GM23248 (cell line): Measurements from ENCODE around the gene TYW5. TPM values are rescaled to one million over a fixed set of nuclear protein-coding genes. Genes with fewer than 3 reads are reported as not detected.
"Not testable (repeated sequence)": the region's sequence is repeated elsewhere in the genome, so short reads cannot be mapped to it uniquely, and the experiment has no call there.

Experiments used
- DNase-seq: peaks from one replicate; pipeline ENCODE4 v3.0.0-alpha.2; 2015
- H2AFZ ChIP-seq: fragments of 200-600 bp; sonication (generic); 2 replicates; pipeline ENCODE4 v1.6.1; 2016; ENCODE audit warnings: antibody characterized with exemption
- H3F3A ChIP-seq: fragments of 200-600 bp; sonication (generic); 2 replicates; pipeline ENCODE4 v1.6.1; 2016; ENCODE audit warnings: mild to moderate bottlenecking, antibody characterized with exemption, mixed run types; ENCODE audit not compliant: insufficient read depth
- H3K27ac ChIP-seq: fragments of 200-600 bp; sonication (generic); 2 replicates; pipeline ENCODE4 v1.5.1; 2016; ENCODE audit warnings: mild to moderate bottlenecking
- H3K27me3 ChIP-seq: fragments of 200-600 bp; sonication (generic); replicated peaks from 2 replicates; pipeline ENCODE4 v1.6.1; 2016; ENCODE audit warnings: mild to moderate bottlenecking; ENCODE audit not compliant: insufficient read depth
- H3K36me3 ChIP-seq: fragments of 200-600 bp; sonication (generic); 2 replicates; pipeline ENCODE4 v1.6.1; 2016; ENCODE audit warnings: low read depth, mild to moderate bottlenecking
- H3K4me1 ChIP-seq: fragments of 200-600 bp; sonication (generic); 2 replicates; pipeline ENCODE4 v1.6.1; 2016; ENCODE audit warnings: mild to moderate bottlenecking; ENCODE audit not compliant: insufficient read depth
- H3K4me2 ChIP-seq: fragments of 200-600 bp; sonication (generic); one replicate; pipeline ENCODE4 v1.6.1; 2016; ENCODE audit warnings: mild to moderate bottlenecking; ENCODE audit not compliant: unreplicated experiment
- H3K4me3 ChIP-seq: fragments of 200-600 bp; sonication (generic); 2 replicates; pipeline ENCODE4 v1.5.1; 2016; ENCODE audit warnings: mild to moderate bottlenecking
- H3K79me2 ChIP-seq: fragments of 200-600 bp; sonication (generic); 2 replicates; pipeline ENCODE4 v1.6.1; 2016; ENCODE audit warnings: mild to moderate bottlenecking; ENCODE audit not compliant: insufficient read depth
- H3K9ac ChIP-seq: fragments of 200-600 bp; sonication (generic); 2 replicates; pipeline ENCODE4 v1.6.1; 2016; ENCODE audit warnings: mild to moderate bottlenecking
- H3K9me2 ChIP-seq: fragments of 200-600 bp; sonication (generic); 2 replicates; pipeline ENCODE4 v1.6.1; 2016; ENCODE audit warnings: mixed run types, mild to moderate bottlenecking, moderate library complexity; ENCODE audit not compliant: insufficient read depth
- H3K9me3 ChIP-seq: fragments of 200-600 bp; sonication (generic); one replicate; pipeline ENCODE4 v1.6.1; 2017; ENCODE audit warnings: low read depth
- H4K20me1 ChIP-seq: fragments of 200-600 bp; sonication (generic); 2 replicates; pipeline ENCODE4 v1.6.0; 2016; ENCODE audit not compliant: insufficient read depth
- EZH2 ChIP-seq: fragments of 200-600 bp; sonication (generic); IDR thresholded peaks from 2 replicates; pipeline ENCODE4 v1.6.1; 2018; ENCODE audit warnings: antibody characterized with exemption, mild to moderate bottlenecking; ENCODE audit not compliant: insufficient read depth, poor library complexity, severe bottlenecking
- EZH2phosphoT487 ChIP-seq: fragments of 200-600 bp; sonication (generic); IDR thresholded peaks from 2 replicates; pipeline ENCODE4 v1.6.1; 2018; ENCODE audit warnings: antibody characterized with exemption, moderate library complexity, mild to moderate bottlenecking, low read depth; ENCODE audit not compliant: insufficient read depth
- WGBS, 2 experiments: methylation state at CpG; one replicate each; pipeline ENCODE4 v1.1.6; 2015 to 2017; ENCODE audit warnings: low lambda C conversion rate in 2 of 2, low coverage in 1 of 2; ENCODE audit errors: missing lambda C conversion rate in 2 of 2; 5-methylcytosine and 5-hydroxymethylcytosine counted together
- in situ Hi-C: fragments of 300-500 bp; cut with MboI; formaldehyde crosslinking; loops from 2 replicates; pipeline ENCODE4 v1.15.0; 2020
- polyA plus RNA-seq: library from polyadenylated mRNA; unstranded; fragments of >200 nt; fragmentation: Nextera tagmentation; extraction: Ambion mirVana; gene quantifications from 2 replicates; pipeline ENCODE4 v1.2.1, GENCODE V29; 2016
- total RNA-seq: library from RNA; depleted of rRNA; stranded (reverse); fragments of >200 nt; shearing (Covaris generic); gene quantifications from 2 replicates; pipeline ENCODE4 v1.2.3, GENCODE V29; 2014

TYW5 gene
- total and polyA plus RNA-seq, 2 experiments from 2014 or later = 6.6 to 7.0 TPM

- no peaks in the 10 kb centered on the region for H4K20me1 ChIP-seq
- no peak overlapping the region for H3K27ac ChIP-seq
- in situ Hi-C loops = no loop called here
- WGBS, 2 experiments = 60 to 61% methylated on average over 2 of the region's 2 CpGs
- H3K9me3 ChIP-seq = no peaks in the 10 kb centered on the region
- peaks cover 25% of the 10 kb centered on the region; the same call in 1 of the 2 replicates for H3K4me1 ChIP-seq
- H3K36me3 ChIP-seq = peaks cover 16% of the 10 kb centered on the region; the same call in 1 of the 2 replicates
- TF ChIP-seq EZH2phosphoT487 (no peak), EZH2 (no peak)
- H3K27me3 ChIP-seq = no peaks in the 10 kb centered on the region
- no peaks in the 10 kb centered on the region for H3K9me2 ChIP-seq
- no peak overlapping the region for H2AFZ ChIP-seq
- H3K9ac ChIP-seq = no peak overlapping the region
- no peak for DNase-seq
- peaks cover 77% of the 10 kb centered on the region for H3K79me2 ChIP-seq
- H3F3A ChIP-seq = no peaks in the 10 kb centered on the region
- H3K4me3 ChIP-seq = 0 out of 2 replicates have a peak overlapping the region, but pooled peaks have one; percentile 48
- peak overlapping the region; percentile 32 for H3K4me2 ChIP-seq
These were observed 40.8 kb downstream of the TYW5 start for GRCh38 chr2:199914372-199914958.

DNA sequence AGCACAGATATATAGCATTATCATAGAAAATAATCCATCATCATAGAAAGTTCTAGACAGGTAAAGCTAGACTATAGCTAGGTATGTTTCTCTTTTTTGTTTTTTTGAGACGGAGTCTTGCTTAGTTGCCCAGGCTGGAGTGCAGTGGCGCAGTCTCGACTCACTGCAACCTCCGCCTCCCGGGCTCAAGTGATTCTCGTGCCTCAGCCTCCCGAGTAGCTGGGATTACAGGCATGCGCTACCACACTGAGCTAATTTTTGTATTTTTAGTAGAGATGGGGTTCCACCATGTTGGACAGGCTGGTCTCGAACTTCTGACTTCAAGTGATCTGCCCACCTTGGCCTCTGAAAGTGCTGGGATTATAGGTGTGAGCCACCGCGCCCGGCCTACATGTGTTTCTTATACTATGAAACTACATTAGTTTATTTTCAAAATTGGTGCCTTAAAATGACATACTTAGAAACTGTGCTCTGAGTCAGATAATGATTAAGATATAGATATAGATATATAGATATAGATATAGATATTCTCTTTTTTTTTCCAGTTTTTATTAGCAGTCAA is 42.7 kb downstream of the TYW5 start:
- H3F3A ChIP-seq, H4K20me1 ChIP-seq, H3K36me3 ChIP-seq, H3K27me3 ChIP-seq, H3K9me3 ChIP-seq, H2AFZ ChIP-seq, DNase-seq, H3K27ac ChIP-seq, H3K9me2 ChIP-seq, in situ Hi-C loops: not testable (repeated sequence)
- H3K79me2 ChIP-seq = peaks cover 59% of the 10 kb centered on the region
- H3K4me1 ChIP-seq = peaks cover 25% of the 10 kb centered on the region; the same call in 1 of the 2 replicates
- 83 to 86% methylated on average over 12 of the region's 12 CpGs for WGBS, 2 experiments
- H3K4me3 ChIP-seq = peak overlapping the region; percentile 94
- peak overlapping the region; percentile 82 for H3K4me2 ChIP-seq
- peak overlapping the region; percentile 96 for H3K9ac ChIP-seq

DNA sequence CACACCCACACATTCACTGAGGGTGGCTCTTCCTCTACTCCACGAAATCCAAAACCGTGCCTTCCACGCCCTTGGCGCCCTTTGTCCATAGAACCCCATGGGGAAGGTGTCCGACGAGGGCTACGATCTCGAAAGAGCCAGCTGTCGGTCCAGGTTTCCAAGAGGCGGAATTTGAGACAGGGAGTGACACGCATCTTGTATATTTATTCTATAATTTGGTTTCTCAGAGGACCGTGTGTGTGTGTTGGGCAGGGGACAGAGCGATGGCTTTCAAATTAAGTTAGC is 43.5 kb downstream of the TYW5 start:
- DNase-seq = no peak
- Histone ChIP-seq H3K27ac (peak overlapping the region; percentile 93), H3K9me2 (no peaks in the 10 kb centered on the region), H3K79me2 (peaks cover 50% of the 10 kb centered on the region), H3K4me2 (peak overlapping the region; percentile 82), H3K4me1 (peaks cover 25% of the 10 kb centered on the region; the same call in 1 of the 2 replicates), H3K4me3 (peak overlapping the region; percentile 94), H4K20me1 (no peaks in the 10 kb centered on the region), H3F3A (no peaks in the 10 kb centered on the region), H3K9ac (peak overlapping the region; percentile 96), H3K27me3 (no peaks in the 10 kb centered on the region), H2AFZ (peak overlapping the region; percentile 92), H3K36me3 (0 out of 2 replicates have a peak, but pooled peaks cover 4% of the 10 kb centered on the region), H3K9me3 (no peaks in the 10 kb centered on the region)
- TF ChIP-seq EZH2 (no peak), EZH2phosphoT487 (no peak)
- WGBS, 2 experiments = 0 to 1% methylated on average over 13 of the region's 13 CpGs
- in situ Hi-C loops = no loop called here

- no peaks in the 10 kb centered on the region for H4K20me1 ChIP-seq
- peak within 1 kb of the TSS; percentile 96 for H3K9ac ChIP-seq
- peak; percentile 99 for DNase-seq
- H3K36me3 ChIP-seq = 0 out of 2 replicates have a peak, but pooled peaks cover 4% of the 10 kb centered on the region
- H3F3A ChIP-seq = no peaks in the 10 kb centered on the region
- H3K27ac ChIP-seq = peak within 1 kb of the TSS; percentile 93
- H3K27me3 ChIP-seq = no peaks in the 10 kb centered on the region
- peaks cover 25% of the 10 kb centered on the region; the same call in 1 of the 2 replicates for H3K4me1 ChIP-seq
- 1 to 2% methylated on average over 64 to 80 of the region's 85 CpGs for WGBS, 2 experiments
- H3K9me3 ChIP-seq = no peaks in the 10 kb centered on the region
- H3K9me2 ChIP-seq = no peaks in the 10 kb centered on the region
- in situ Hi-C loops = no loop called here
- peak within 1 kb of the TSS; percentile 94 for H3K4me3 ChIP-seq
- peak within 1 kb of the TSS; percentile 92 for H2AFZ ChIP-seq
- peak within 1 kb of the TSS; percentile 82 for H3K4me2 ChIP-seq
- H3K79me2 ChIP-seq = peaks cover 45% of the 10 kb centered on the region
- TF ChIP-seq EZH2 (no peak), EZH2phosphoT487 (no peak)
These were observed 44.0 kb downstream of the TYW5 start, which contains the start of gene C2orf69 for GRCh38 chr2:199911052-199911876. Gene C2orf69, plus strand, starts transcription at chr2:199911293. Its CDS starts 146 bp downstream, at chr2:199911439.
